Fibroblast of skin of back (primary cell): ENCODE measurements around the gene PPFIA3. TPM values are rescaled to one million over a fixed set of nuclear protein-coding genes. Genes with fewer than 3 reads are reported as not detected.

ENCODE experiments used
- DNase-seq: peaks from one replicate; pipeline ENCODE4 v3.0.0-alpha.2; 2013
- polyA plus RNA-seq, 2 experiments: library from polyadenylated mRNA; unstranded; fragments of 120-200 nt; gene quantifications; one replicate each; pipeline ENCODE4 v1.2.1, GENCODE V29; 2013; ENCODE audit not compliant: insufficient read length in 2 of 2

PPFIA3 gene
- 10.9 TPM for polyA plus RNA-seq (2013, experiment 1 of 2; ENCODE audit: insufficient read length)
- 7.1 TPM for polyA plus RNA-seq (2013, experiment 2 of 2; ENCODE audit: insufficient read length)

GRCh38 chr19:49119411-49120324 lies at the start of gene PPFIA3:
TSS of gene PPFIA3 (plus strand) at chr19:49119544. CDS start at chr19:49127874, 8,330 bp downstream.
- DNase-seq = peak; percentile 65

- DNase-seq = no peak
Measured at GRCh38 chr19:49070416-49070815, 48.9 kb upstream of the PPFIA3 start.

- no peak for DNase-seq
Measured at GRCh38 chr19:49071860-49072547, 47.3 kb upstream of the PPFIA3 start.

GRCh38 chr19:49073514-49074378 lies 45.6 kb upstream of the PPFIA3 start:
- DNase-seq = peak; percentile 44

GRCh38 chr19:49074869-49075268 lies 44.5 kb upstream of the PPFIA3 start:
- peak; percentile 55 for DNase-seq

- DNase-seq = no peak
Measured at GRCh38 chr19:49080392-49080791, 39.0 kb upstream of the PPFIA3 start.

- DNase-seq = no peak
Measured at GRCh38 chr19:49081273-49081672, 38.1 kb upstream of the PPFIA3 start.

- DNase-seq = no peak
Measured at GRCh38 chr19:49084206-49085019, 34.9 kb upstream of the PPFIA3 start.

- peak; percentile 99 for DNase-seq
Measured at GRCh38 chr19:49085020-49085867, 34.1 kb upstream of the PPFIA3 start, which contains the start of gene SNRNP70. TSS of gene SNRNP70 (plus strand) at chr19:49085451. CDS start at chr19:49086415, 964 bp downstream.

GRCh38 chr19:49085868-49086232 lies 33.5 kb upstream of the PPFIA3 start:
- DNase-seq = no peak

GRCh38 chr19:49086296-49086695 lies 33.0 kb upstream of the PPFIA3 start:
- no peak for DNase-seq

- DNase-seq = no peak
Measured at GRCh38 chr19:49091391-49092038, 27.8 kb upstream of the PPFIA3 start.

GRCh38 chr19:49092686-49093085 lies 26.7 kb upstream of the PPFIA3 start:
- DNase-seq = no peak

- no peak for DNase-seq
Measured at GRCh38 chr19:49094505-49095482, 24.6 kb upstream of the PPFIA3 start.

GRCh38 chr19:49097453-49098288 lies 21.7 kb upstream of the PPFIA3 start:
- DNase-seq = peak; percentile 72

GRCh38 chr19:49098795-49099194 lies 20.5 kb upstream of the PPFIA3 start:
- no peak for DNase-seq

- no peak for DNase-seq
Measured at GRCh38 chr19:49101160-49101559, 18.2 kb upstream of the PPFIA3 start.

- no peak for DNase-seq
Measured at GRCh38 chr19:49102303-49102702, 17.0 kb upstream of the PPFIA3 start.
